Body of pancreas (tissue), 4 donors: ENCODE results near the gene ARHGAP6. TPM values are rescaled to one million over a fixed set of nuclear protein-coding genes. Genes with fewer than 3 reads are reported as not detected.

Experiments
- ATAC-seq: fragments of 150-250 bp; one replicate; pipeline ENCODE4 v1.9.1; 2016
- DNase-seq, 4 donors: peaks; one replicate each; pipeline ENCODE4 v3.0.0-alpha.2; 2019
- H3K27ac ChIP-seq, 4 donors: fragments of 200-600 bp; sonication (generic); 1 replicate in 3 of 4; 2 replicates in 1 of 4; pipeline versions ENCODE4 v1.5.1 to v1.6.1; 2016 to 2019; ENCODE audit warnings: mild to moderate bottlenecking in 1 of 4, mixed read lengths in 1 of 4, moderate library complexity in 1 of 4
- H3K27me3 ChIP-seq, 2 donors: fragments of 200-600 bp; sonication (generic); one replicate each; pipeline ENCODE4 v1.6.0; 2016; ENCODE audit warnings: mild to moderate bottlenecking in 1 of 2
- H3K36me3 ChIP-seq, 2 donors: fragments of 200-600 bp; sonication (generic); replicated peaks in 1 of 2; 2 replicates each; pipeline ENCODE4 v1.5.1; 2016; ENCODE audit warnings: low read depth in 2 of 2; ENCODE audit not compliant: insufficient read depth in 1 of 2
- H3K4me1 ChIP-seq: fragments of 200-600 bp; sonication (generic); one replicate; pipeline ENCODE4 v1.6.0; 2016
- H3K4me3 ChIP-seq, 2 donors: fragments of 200-600 bp; sonication (generic); 1 replicate in 1 of 2; 2 replicates in 1 of 2; pipeline ENCODE4 v1.5.1; 2016 to 2019
- H3K9me3 ChIP-seq, 3 donors: fragments of 200-600 bp; sonication (generic); 1 replicate in 2 of 3; 2 replicates in 1 of 3; pipeline ENCODE4 v1.5.1; 2016
- CTCF ChIP-seq, 7 experiments: fragments of 450-650 bp in 4 of 7; fragments of 200-600 bp in 3 of 7; sonication (generic) in 3 of 7; IDR thresholded peaks; one replicate each; pipeline ENCODE4 v1.5.1; 2016 to 2019; ENCODE audit warnings: antibody characterized with exemption in 7 of 7
- POLR2A ChIP-seq, 3 donors: fragments of 450-650 bp; IDR thresholded peaks; one replicate each; pipeline ENCODE4 v1.6.1; 2016; ENCODE audit warnings: antibody characterized with exemption in 3 of 3, mild to moderate bottlenecking in 2 of 3
- WGBS, 2 donors: methylation state at CpG; one replicate each; pipeline ENCODE4 v1.1.5; 2017; 5-methylcytosine and 5-hydroxymethylcytosine counted together
- intact Hi-C: fragments of 100-400 bp; cut with DNase I; formaldehyde crosslinking; loops from one replicate; pipeline ENCODE4 v1.15.1; 2023
- total RNA-seq, 2 donors: library from RNA; depleted of rRNA; stranded (reverse); fragments of >200 nt; gene quantifications; one replicate each; pipeline ENCODE4 v1.1.0, GENCODE V29; 2016

ARHGAP6 gene
- total RNA-seq, 2 donors from 2014 or later = 2.3 to 10.9 TPM

GRCh38 chrX:11196476-11196875 is 469.2 kb downstream of the ARHGAP6 start:
- H3K9me3 ChIP-seq = no peaks in the 10 kb centered on the region
- no peak overlapping the region for H3K4me3 ChIP-seq
- no peaks in the 10 kb centered on the region for H3K27me3 ChIP-seq
- no peak overlapping the region for H3K27ac ChIP-seq
- H3K36me3 ChIP-seq = no peaks in the 10 kb centered on the region
- ATAC-seq (no peak), DNase-seq (no peak)
- H3K4me1 ChIP-seq = no peaks in the 10 kb centered on the region
- WGBS, 2 donors = 72 to 100% methylated on average over 2 of the region's 2 CpGs
- intact Hi-C loops = no loop called here
- no peak for TF ChIP-seq POLR2A (IDR thresholded peaks at IDR 0.05)
- TF ChIP-seq CTCF (IDR thresholded peaks at IDR 0.05) = no peak

GRCh38 chrX:11193035-11193469 is 472.7 kb downstream of the ARHGAP6 start:
- ATAC-seq = no peak
- H3K27me3 ChIP-seq = no peaks in the 10 kb centered on the region
- 38 to 44% methylated on average over 5 of the region's 5 CpGs for WGBS, 2 donors
- H3K27ac ChIP-seq = no peak overlapping the region
- TF ChIP-seq CTCF (IDR thresholded peaks at IDR 0.05) (no peak), POLR2A (IDR thresholded peaks at IDR 0.05) (no peak)
- no peaks in the 10 kb centered on the region for H3K36me3 ChIP-seq
- intact Hi-C loops = no loop called here
- no peak overlapping the region for H3K4me3 ChIP-seq
- H3K4me1 ChIP-seq = no peaks in the 10 kb centered on the region
- no peaks in the 10 kb centered on the region for H3K9me3 ChIP-seq
- no peak for DNase-seq

- no peaks in the 10 kb centered on the region for H3K27me3 ChIP-seq
- H3K4me3 ChIP-seq = no peak overlapping the region
- TF ChIP-seq CTCF (IDR thresholded peaks at IDR 0.05) (no peak), POLR2A (IDR thresholded peaks at IDR 0.05) (no peak)
- intact Hi-C loops = no loop called here
- no peaks in the 10 kb centered on the region for H3K36me3 ChIP-seq
- ATAC-seq (no peak), DNase-seq (peak; percentile 20 to 68 (median 50))
- no peaks in the 10 kb centered on the region for H3K9me3 ChIP-seq
- H3K27ac ChIP-seq = no peak overlapping the region
- WGBS, 2 donors = 57 to 68% methylated on average over 8 of the region's 8 CpGs
- H3K4me1 ChIP-seq = no peaks in the 10 kb centered on the region
Measured at GRCh38 chrX:11190745-11191510, 474.8 kb downstream of the ARHGAP6 start.

GRCh38 chrX:11189097-11189496 is 476.6 kb downstream of the ARHGAP6 start:
- TF ChIP-seq POLR2A (IDR thresholded peaks at IDR 0.05) (no peak), CTCF (IDR thresholded peaks at IDR 0.05) (no peak)
- intact Hi-C loops = no loop called here
- no peaks in the 10 kb centered on the region for H3K9me3 ChIP-seq
- DNase-seq = no peak
- ATAC-seq = no peak
- no peaks in the 10 kb centered on the region for H3K36me3 ChIP-seq
- no peak overlapping the region for H3K4me3 ChIP-seq
- no peaks in the 10 kb centered on the region for H3K4me1 ChIP-seq
- H3K27me3 ChIP-seq = no peaks in the 10 kb centered on the region
- WGBS, 2 donors = 94 to 95% methylated on average over 1 of the region's 1 CpG
- H3K27ac ChIP-seq = no peak overlapping the region

- H3K4me3 ChIP-seq = no peak overlapping the region
- no peak overlapping the region for H3K27ac ChIP-seq
- H3K4me1 ChIP-seq = no peaks in the 10 kb centered on the region
- no peaks in the 10 kb centered on the region for H3K36me3 ChIP-seq
- 87 to 93% methylated on average over 6 to 7 of the region's 7 CpGs for whole genome bisulfite sequencing, 2 donors
- ATAC-seq = no peak
- H3K27me3 ChIP-seq = no peaks in the 10 kb centered on the region
- no peak for DNase-seq
- intact Hi-C loops = no loop called here
- no peaks in the 10 kb centered on the region for H3K9me3 ChIP-seq
- TF ChIP-seq POLR2A (IDR thresholded peaks at IDR 0.05) = no peak
- TF ChIP-seq CTCF (IDR thresholded peaks at IDR 0.05) = no peak
Measured at GRCh38 chrX:11188664-11189063, 477.1 kb downstream of the ARHGAP6 start.
